Spleen (tissue), 7 donors: Measurements from ENCODE around the gene ETV6.

Source experiments
- CTCF ChIP-seq, 11 experiments: fragments of 200-600 bp in 7 of 11; fragments of 450-650 bp in 4 of 11; sonication (generic) in 4 of 11; IDR thresholded peaks in 8 of 11; conservative IDR thresholded peaks in 3 of 11; 1 replicate in 7 of 11; 2 replicates in 4 of 11; pipeline versions ENCODE4 v1.4.0 to v1.8.0; 2016 to 2021; ENCODE audit warnings: antibody characterized with exemption in 11 of 11, inconsistent platforms in 4 of 11, mild to moderate bottlenecking in 1 of 11
- POLR2A ChIP-seq, 3 donors: fragments of 450-650 bp; IDR thresholded peaks; one replicate each; pipeline ENCODE4 v1.5.1; 2017; ENCODE audit warnings: antibody characterized with exemption in 3 of 3, mild to moderate bottlenecking in 1 of 3
- POLR2AphosphoS5 ChIP-seq, 3 donors: sonication (generic); formaldehyde crosslinking; IDR thresholded peaks; one replicate each; pipeline ENCODE4 v1.5.1; 2017; ENCODE audit warnings: antibody characterized with exemption in 3 of 3
- donor health status: DM: no; HTN: no; CAD: no; lungs with moderate emphysema.
- donor health status: DM: no; HTN: no; CAD: no.
- donor health status: DM: no; HTN: no; CAD: no.

- TF ChIP-seq CTCF (IDR thresholded peaks at IDR 0.05 in 8 of 11, conservative IDR thresholded peaks at IDR 0.05 in 3 of 11): no peak
- no peak for TF ChIP-seq POLR2AphosphoS5 (IDR thresholded peaks at IDR 0.05)
- no peak for TF ChIP-seq POLR2A (IDR thresholded peaks at IDR 0.05)
Measured at GRCh38 chr12:11731042-11731357, 81.5 kb downstream of the ETV6 start.
